Left lung (tissue), 10 donors: Measurements from ENCODE around the gene DAB1. TPM values are rescaled to one million over a fixed set of nuclear protein-coding genes. Genes with fewer than 3 reads are reported as not detected.

ENCODE experiments used
- ATAC-seq: fragments of 200-7000 bp; cut with Tn5 transposase; one replicate; pipeline ENCODE4 v1.9.1; 2020; ENCODE audit warnings: moderate library complexity
- DNase-seq, 4 donors: peaks; one replicate each; pipeline ENCODE4 v3.0.0-alpha.2; 2013 to 2020
- H3K27ac ChIP-seq, 2 donors: fragments of 200-600 bp; sonication (generic) in 1 of 2; one replicate each; pipeline versions ENCODE4 v1.5.0 to v1.8.0; 2020 to 2021
- H3K27me3 ChIP-seq, 2 donors: fragments of 200-600 bp; sonication (generic) in 1 of 2; one replicate each; pipeline versions ENCODE4 v1.5.0 to v1.8.0; 2020 to 2021
- H3K36me3 ChIP-seq, 2 donors: fragments of 200-600 bp; sonication (generic) in 1 of 2; one replicate each; pipeline versions ENCODE4 v1.5.0 to v1.8.0; 2020 to 2021
- H3K4me1 ChIP-seq, 2 donors: fragments of 200-600 bp; one replicate each; pipeline ENCODE4 v1.8.0; 2021
- H3K4me3 ChIP-seq, 2 donors: fragments of 200-600 bp; sonication (generic) in 1 of 2; one replicate each; pipeline versions ENCODE4 v1.5.0 to v1.8.0; 2020 to 2021; ENCODE audit warnings: mild to moderate bottlenecking in 1 of 2
- H3K9me3 ChIP-seq, 2 donors: fragments of 200-600 bp; sonication (generic) in 1 of 2; one replicate each; pipeline versions ENCODE4 v1.5.0 to v1.8.0; 2020 to 2021
- intact Hi-C, 2 donors: fragments of 100-400 bp; cut with DNase I; formaldehyde crosslinking; loops; one replicate each; pipeline versions ENCODE4 v1.11.2 to v1.14.2; 2022
- polyA plus RNA-seq, 6 donors: library from polyadenylated mRNA; unstranded; fragments of 120-200 nt; gene quantifications; one replicate each; pipeline ENCODE4 v1.2.1, GENCODE V29; 2013; ENCODE audit not compliant: insufficient read length in 6 of 6
- total RNA-seq, 2 donors: library from RNA; stranded (reverse); fragmentation: NEBNext Ultra II Directional; extraction: Animal tissue kit (Norgen Biotek cat#: 25700); gene quantifications; one replicate each; pipeline ENCODE4 v1.2.1, GENCODE V29; 2021
- TF ChIP-seq, protein P1 (sequence below), 2 donors: fragments of 200-600 bp; sonication (generic) in 1 of 2; IDR thresholded peaks; one replicate each; pipeline versions ENCODE4 v1.5.0 to v1.8.0; 2021; ENCODE audit warnings: antibody characterized with exemption in 2 of 2
- donor health status: DM: no; HTN: yes; CAD: no.
- donor health status: DM: no; HTN: no; CAD: no.

Gene DAB1
- total and polyA plus RNA-seq, 8 donors = 0.17 to 1.7 (median 1.1) TPM

DNA sequence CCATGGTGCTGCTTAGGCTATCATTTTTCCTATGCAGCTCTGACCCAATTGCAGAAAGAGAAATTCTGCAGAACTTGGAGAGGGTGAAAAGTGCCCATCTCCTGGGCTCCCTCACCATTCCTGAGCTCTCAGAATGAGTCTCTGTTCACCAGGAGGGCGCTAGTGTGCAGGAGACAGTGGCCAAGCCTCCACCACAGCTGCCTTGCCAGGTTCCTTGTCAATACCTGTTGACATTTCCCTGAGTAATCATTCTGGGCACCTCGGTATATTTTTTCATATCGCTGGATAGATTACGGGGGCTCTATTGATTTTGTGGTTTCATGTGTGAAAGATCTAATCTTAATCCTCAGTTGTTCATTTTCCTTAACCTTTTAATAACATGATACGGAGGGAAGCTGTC, 445.0 kb downstream of the DAB1 start:
- no peak for DNase-seq
- Histone ChIP-seq H3K36me3 (no peaks in the 10 kb centered on the region), H3K27me3 (peaks cover 0 to 5% of the 10 kb centered on the region in 2 donors), H3K27ac (no peak overlapping the region), H3K4me1 (no peaks in the 10 kb centered on the region), H3K9me3 (no peaks in the 10 kb centered on the region), H3K4me3 (no peak overlapping the region)
- no peak for ATAC-seq
- intact Hi-C loops = no loop called here
- TF ChIP-seq, protein P1, sequence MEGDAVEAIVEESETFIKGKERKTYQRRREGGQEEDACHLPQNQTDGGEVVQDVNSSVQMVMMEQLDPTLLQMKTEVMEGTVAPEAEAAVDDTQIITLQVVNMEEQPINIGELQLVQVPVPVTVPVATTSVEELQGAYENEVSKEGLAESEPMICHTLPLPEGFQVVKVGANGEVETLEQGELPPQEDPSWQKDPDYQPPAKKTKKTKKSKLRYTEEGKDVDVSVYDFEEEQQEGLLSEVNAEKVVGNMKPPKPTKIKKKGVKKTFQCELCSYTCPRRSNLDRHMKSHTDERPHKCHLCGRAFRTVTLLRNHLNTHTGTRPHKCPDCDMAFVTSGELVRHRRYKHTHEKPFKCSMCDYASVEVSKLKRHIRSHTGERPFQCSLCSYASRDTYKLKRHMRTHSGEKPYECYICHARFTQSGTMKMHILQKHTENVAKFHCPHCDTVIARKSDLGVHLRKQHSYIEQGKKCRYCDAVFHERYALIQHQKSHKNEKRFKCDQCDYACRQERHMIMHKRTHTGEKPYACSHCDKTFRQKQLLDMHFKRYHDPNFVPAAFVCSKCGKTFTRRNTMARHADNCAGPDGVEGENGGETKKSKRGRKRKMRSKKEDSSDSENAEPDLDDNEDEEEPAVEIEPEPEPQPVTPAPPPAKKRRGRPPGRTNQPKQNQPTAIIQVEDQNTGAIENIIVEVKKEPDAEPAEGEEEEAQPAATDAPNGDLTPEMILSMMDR (IDR thresholded peaks at IDR 0.05) = no peak

DNA sequence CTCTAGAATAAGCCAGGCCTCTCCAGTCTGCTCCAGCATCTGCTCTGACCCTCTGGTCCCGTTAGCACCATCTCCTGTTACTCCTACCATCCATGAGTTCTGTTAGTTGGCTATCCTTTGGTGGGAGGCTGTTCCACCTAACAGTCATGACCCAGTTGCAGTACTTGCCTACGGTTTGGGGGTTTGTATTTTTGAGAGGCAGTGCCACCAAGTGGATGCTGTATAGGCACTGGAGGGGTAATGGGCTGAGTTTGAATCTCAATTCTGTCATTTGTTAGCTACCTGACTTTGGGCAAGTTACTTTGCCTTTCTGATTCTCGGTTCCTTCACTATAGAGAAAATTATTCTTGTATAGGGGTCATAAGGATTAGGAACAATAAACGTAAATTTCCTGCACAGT, 445.9 kb downstream of the DAB1 start:
- Histone ChIP-seq H3K4me1 (no peaks in the 10 kb centered on the region), H3K9me3 (no peaks in the 10 kb centered on the region), H3K27me3 (peaks cover 0 to 5% of the 10 kb centered on the region in 2 donors), H3K4me3 (no peak overlapping the region), H3K36me3 (no peaks in the 10 kb centered on the region), H3K27ac (no peak overlapping the region)
- intact Hi-C loops = no loop called here
- DNase-seq (no peak), ATAC-seq (no peak)
- TF ChIP-seq, protein P1 (IDR thresholded peaks at IDR 0.05) = no peak

DNA sequence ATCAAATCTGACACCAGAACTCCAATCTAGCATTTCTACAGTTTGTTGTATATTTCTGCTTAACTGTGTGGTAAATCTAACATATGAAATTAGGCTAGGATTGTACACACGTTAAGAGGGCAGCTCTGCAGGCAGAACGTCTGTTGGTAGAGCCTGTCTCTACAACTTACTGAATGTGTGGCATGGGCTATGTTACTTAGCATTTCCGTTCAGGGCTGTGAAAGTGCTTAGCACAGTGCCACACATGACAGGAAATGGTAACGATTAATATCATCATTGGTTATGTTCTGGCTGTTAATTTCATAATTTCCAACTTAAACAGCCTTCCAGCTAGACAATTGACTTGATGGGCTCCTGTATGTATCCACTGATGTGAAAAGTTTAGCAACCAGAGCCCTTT, 448.4 kb downstream of the DAB1 start:
- Histone ChIP-seq H3K27ac (no peak overlapping the region), H3K4me1 (no peaks in the 10 kb centered on the region), H3K36me3 (no peaks in the 10 kb centered on the region), H3K27me3 (peaks cover 0 to 5% of the 10 kb centered on the region in 2 donors), H3K9me3 (no peaks in the 10 kb centered on the region), H3K4me3 (no peak overlapping the region)
- intact Hi-C loops = no loop called here
- DNase-seq = no peak
- TF ChIP-seq, protein P1 (IDR thresholded peaks at IDR 0.05) = no peak
- ATAC-seq = no peak

DNA sequence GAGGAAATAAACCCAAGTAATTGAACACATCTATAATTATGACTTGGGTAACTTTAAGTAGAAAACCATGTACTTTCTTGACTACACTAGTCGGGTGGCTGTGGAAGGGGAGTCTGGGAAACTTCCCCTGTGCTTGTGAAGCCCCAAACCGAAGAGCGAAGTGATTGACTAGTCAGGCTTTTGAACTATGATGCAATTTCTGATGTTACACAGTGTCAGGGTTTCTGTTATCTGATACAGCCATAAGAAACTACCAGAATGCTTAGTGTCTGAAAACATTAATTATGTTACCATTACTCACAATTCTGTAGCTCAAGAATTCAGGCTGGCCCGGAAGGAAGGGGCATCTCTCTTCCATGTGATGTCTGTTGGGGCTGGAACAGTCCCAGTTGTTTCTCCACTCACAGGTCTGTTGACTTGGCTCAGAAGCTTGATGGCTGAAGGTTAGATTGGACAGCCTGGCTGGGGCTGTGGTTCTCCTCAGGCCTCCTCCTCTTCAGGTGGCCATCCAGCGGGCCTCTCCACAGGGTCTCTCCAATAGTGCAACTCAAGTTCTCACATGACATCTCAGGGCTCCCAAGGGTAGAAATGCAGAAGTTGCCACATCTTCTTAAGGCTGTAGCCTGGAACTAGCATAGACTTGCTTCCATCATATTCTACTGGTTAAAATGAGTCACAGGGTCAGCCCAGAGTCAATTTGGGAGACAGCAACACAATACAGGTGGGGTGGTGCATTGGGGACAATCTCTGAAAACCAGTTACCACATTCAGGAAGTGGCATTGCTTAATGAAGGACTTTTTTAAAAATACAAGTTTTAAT, 449.7 kb downstream of the DAB1 start:
- no peak overlapping the region for H3K27ac ChIP-seq
- DNase-seq (no peak), ATAC-seq (no peak)
- H3K4me3 ChIP-seq = no peak overlapping the region
- H3K4me1 ChIP-seq = no peaks in the 10 kb centered on the region
- intact Hi-C loops = no loop called here
- H3K9me3 ChIP-seq = no peaks in the 10 kb centered on the region
- peaks cover 0 to 5% of the 10 kb centered on the region in 2 donors for H3K27me3 ChIP-seq
- no peaks in the 10 kb centered on the region for H3K36me3 ChIP-seq
- TF ChIP-seq, protein P1 (IDR thresholded peaks at IDR 0.05) = no peak

DNA sequence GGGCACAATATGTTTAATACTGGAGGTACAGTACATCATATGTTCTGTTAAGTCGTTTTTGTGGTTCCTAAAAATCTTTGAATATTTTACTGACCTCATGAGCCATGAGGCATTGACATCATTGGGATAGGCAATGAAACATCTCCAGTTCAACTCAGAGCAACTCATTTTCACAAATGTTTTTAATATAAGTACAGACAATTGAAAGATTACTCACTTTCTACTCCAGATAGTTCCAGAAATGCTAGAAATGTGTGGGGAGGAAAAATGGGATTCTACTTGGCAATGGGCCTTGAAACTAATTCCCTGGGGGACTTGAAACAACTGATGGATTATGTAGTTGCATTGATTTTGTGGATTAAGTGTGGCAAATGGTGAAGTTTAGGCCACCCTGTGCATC, 450.9 kb downstream of the DAB1 start:
- DNase-seq (no peak), ATAC-seq (no peak)
- Histone ChIP-seq H3K27ac (no peak overlapping the region), H3K9me3 (no peaks in the 10 kb centered on the region), H3K4me3 (no peak overlapping the region), H3K36me3 (no peaks in the 10 kb centered on the region), H3K4me1 (no peaks in the 10 kb centered on the region), H3K27me3 (no peaks in the 10 kb centered on the region)
- intact Hi-C loops = no loop called here
- TF ChIP-seq, protein P1 (IDR thresholded peaks at IDR 0.05) = no peak
